Amniotic stem cell (primary cell): ENCODE measurements around the gene MORF4L1.
A peak's percentile ranks its signal among the peaks of the same experiment; 100 is the strongest.
"Not testable (repeated sequence)": the region's sequence is repeated elsewhere in the genome, so short reads cannot be mapped to it uniquely, and the experiment has no call there.

Source experiments
- DNase-seq: peaks from one replicate; lab custom pipeline; 2025; lab: John Stamatoyannopoulos, UW

MORF4L1 gene

GRCh38 chr15:78872155-78872971 lies at the start of gene MORF4L1:
Gene MORF4L1, plus strand, starts transcription at chr15:78872890. Its CDS starts 128 bp downstream, at chr15:78873018.
- peak; percentile 84 for DNase-seq

- no peak for DNase-seq
Observed at GRCh38 chr15:78828920-78829319, 43.8 kb upstream of the MORF4L1 start.

GRCh38 chr15:78830514-78831228 lies 42.0 kb upstream of the MORF4L1 start:
- DNase-seq, result no peak

- DNase-seq, result no peak
Observed at GRCh38 chr15:78831229-78832207, 41.2 kb upstream of the MORF4L1 start.

GRCh38 chr15:78836333-78836732 lies 36.4 kb upstream of the MORF4L1 start:
- DNase-seq, result no peak

GRCh38 chr15:78837131-78837530 lies 35.6 kb upstream of the MORF4L1 start:
- DNase-seq, result no peak

- DNase-seq, result no peak
Observed at GRCh38 chr15:78837543-78837942, 35.1 kb upstream of the MORF4L1 start.

GRCh38 chr15:78838489-78838888 lies 34.2 kb upstream of the MORF4L1 start:
- DNase-seq, result no peak

- DNase-seq, result not testable (repeated sequence)
Observed at GRCh38 chr15:78839151-78839550, 33.5 kb upstream of the MORF4L1 start.

GRCh38 chr15:78840661-78841375 lies 31.9 kb upstream of the MORF4L1 start:
- DNase-seq, result no peak

- DNase-seq, result no peak
Observed at GRCh38 chr15:78841376-78841706, 31.3 kb upstream of the MORF4L1 start.

- DNase-seq, result no peak
Observed at GRCh38 chr15:78841891-78842290, 30.8 kb upstream of the MORF4L1 start.

- DNase-seq, result no peak
Observed at GRCh38 chr15:78842519-78842918, 30.2 kb upstream of the MORF4L1 start.

- not testable (repeated sequence) for DNase-seq
Observed at GRCh38 chr15:78846906-78847305, 25.8 kb upstream of the MORF4L1 start.

- DNase-seq, result not testable (repeated sequence)
Observed at GRCh38 chr15:78847387-78847906, 25.2 kb upstream of the MORF4L1 start.

GRCh38 chr15:78850352-78850751 lies 22.3 kb upstream of the MORF4L1 start:
- no peak for DNase-seq

GRCh38 chr15:78850941-78851755 lies 21.5 kb upstream of the MORF4L1 start:
- no peak for DNase-seq

GRCh38 chr15:78853500-78853899 lies 19.2 kb upstream of the MORF4L1 start:
- no peak for DNase-seq

GRCh38 chr15:78854833-78855372 lies 17.8 kb upstream of the MORF4L1 start:
- no peak for DNase-seq

- DNase-seq, result peak; percentile 78
Observed at GRCh38 chr15:78855746-78856145, 16.9 kb upstream of the MORF4L1 start.
